ENCODE results near the gene TBCEL. TPM values are rescaled to one million over a fixed set of nuclear protein-coding genes. Genes with fewer than 3 reads are reported as not detected.

Gene TBCEL
- 10 to 100 TPM; 12.1 to 87.5 (median 35.6) TPM for total RNA-seq

GRCh38 chr11:121023848-121024751, at the start of gene TBCEL:
TBCEL (plus strand) TSS chr11:121024102; CDS start chr11:121045691, 21,589 bp downstream.
- Histone ChIP-seq H3K27me3 (no peaks in the 10 kb centered on the region), H3K4me3 (peak within 1 kb of the TSS; percentile 46 to 71), H3K27ac (peak within 1 kb of the TSS; percentile 7 to 34), H3K36me3 (no peaks in the 10 kb centered on the region), H3K4me1 (peaks cover 0 to 3% of the 10 kb centered on the region in 2 donors), H3K9me3 (no peaks in the 10 kb centered on the region)
- TF ChIP-seq POLR2A (IDR thresholded peaks at IDR 0.05): peak; percentile 11 to 42
- TF ChIP-seq, protein P1, sequence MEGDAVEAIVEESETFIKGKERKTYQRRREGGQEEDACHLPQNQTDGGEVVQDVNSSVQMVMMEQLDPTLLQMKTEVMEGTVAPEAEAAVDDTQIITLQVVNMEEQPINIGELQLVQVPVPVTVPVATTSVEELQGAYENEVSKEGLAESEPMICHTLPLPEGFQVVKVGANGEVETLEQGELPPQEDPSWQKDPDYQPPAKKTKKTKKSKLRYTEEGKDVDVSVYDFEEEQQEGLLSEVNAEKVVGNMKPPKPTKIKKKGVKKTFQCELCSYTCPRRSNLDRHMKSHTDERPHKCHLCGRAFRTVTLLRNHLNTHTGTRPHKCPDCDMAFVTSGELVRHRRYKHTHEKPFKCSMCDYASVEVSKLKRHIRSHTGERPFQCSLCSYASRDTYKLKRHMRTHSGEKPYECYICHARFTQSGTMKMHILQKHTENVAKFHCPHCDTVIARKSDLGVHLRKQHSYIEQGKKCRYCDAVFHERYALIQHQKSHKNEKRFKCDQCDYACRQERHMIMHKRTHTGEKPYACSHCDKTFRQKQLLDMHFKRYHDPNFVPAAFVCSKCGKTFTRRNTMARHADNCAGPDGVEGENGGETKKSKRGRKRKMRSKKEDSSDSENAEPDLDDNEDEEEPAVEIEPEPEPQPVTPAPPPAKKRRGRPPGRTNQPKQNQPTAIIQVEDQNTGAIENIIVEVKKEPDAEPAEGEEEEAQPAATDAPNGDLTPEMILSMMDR (IDR thresholded peaks at IDR 0.05): no peak
- peak; percentile 76 to 80 for DNase-seq
- intact Hi-C loops (cut with DNase I; ENCODE audit: low total_unique reads): no loop called here

GRCh38 chr11:120974466-120974865, 49.4 kb upstream of the TBCEL start:
- peaks cover 0 to 3% of the 10 kb centered on the region in 2 donors for H3K27me3 ChIP-seq
- DNase-seq: no peak
- no peaks in the 10 kb centered on the region for H3K36me3 ChIP-seq
- no peaks in the 10 kb centered on the region for H3K9me3 ChIP-seq
- intact Hi-C loops (cut with DNase I; ENCODE audit: low total_unique reads): no loop called here
- H3K27ac ChIP-seq: no peak overlapping the region
- H3K4me3 ChIP-seq: no peak overlapping the region
- TF ChIP-seq POLR2A (IDR thresholded peaks at IDR 0.05): no peak
- TF ChIP-seq, protein P1 (IDR thresholded peaks at IDR 0.05): no peak
- no peaks in the 10 kb centered on the region for H3K4me1 ChIP-seq

- TF ChIP-seq POLR2A (IDR thresholded peaks at IDR 0.05): no peak
- TF ChIP-seq, protein P1 (IDR thresholded peaks at IDR 0.05): no peak
- Histone ChIP-seq H3K4me1 (no peaks in the 10 kb centered on the region), H3K27ac (no peak overlapping the region), H3K4me3 (no peak overlapping the region), H3K9me3 (no peaks in the 10 kb centered on the region), H3K27me3 (peaks cover 0 to 3% of the 10 kb centered on the region in 2 donors), H3K36me3 (no peaks in the 10 kb centered on the region)
- no peak for DNase-seq
- intact Hi-C loops (cut with DNase I; ENCODE audit: low total_unique reads): no loop called here
Measured at GRCh38 chr11:120974965-120975364, 48.9 kb upstream of the TBCEL start.

DNA sequence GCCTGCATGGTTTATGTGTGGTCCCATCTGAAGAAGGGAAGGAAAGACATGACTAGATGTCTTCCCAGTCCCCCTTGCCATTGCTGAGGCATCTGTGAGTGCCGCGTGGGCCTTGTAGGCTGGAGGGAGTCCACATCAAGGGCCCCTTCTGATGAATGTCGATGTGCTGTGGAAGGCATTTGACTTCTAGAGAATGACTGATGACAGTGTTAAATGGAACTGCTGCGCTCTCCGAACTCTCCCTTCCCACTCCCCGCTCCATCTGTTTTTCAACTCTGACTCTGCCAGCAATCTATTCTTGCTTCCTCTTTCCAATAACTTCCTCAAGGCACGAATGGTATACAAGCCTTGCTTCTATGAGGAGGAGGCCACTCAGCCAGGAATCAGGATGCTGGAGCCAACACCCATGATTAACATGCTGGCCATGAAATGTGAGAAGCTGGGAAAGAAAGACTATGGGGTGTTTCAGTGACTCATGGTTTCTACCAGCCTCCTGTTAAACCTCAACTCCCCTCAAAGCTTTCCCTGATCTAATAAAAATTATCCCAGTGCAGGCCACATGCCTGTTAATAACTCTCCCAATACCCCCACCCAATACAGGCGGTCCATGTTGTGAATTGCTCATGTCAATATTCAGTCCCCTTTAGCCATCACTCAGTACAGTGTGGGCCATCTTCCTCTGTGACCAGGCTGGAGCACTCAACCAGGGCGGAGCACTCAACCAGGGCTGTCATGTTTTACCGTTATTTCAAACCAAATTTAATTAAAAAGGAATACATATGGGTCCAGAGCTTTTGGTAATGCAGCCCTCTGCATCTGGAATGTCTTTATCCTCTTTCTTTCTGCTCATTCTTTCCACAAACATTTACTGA, 46.4 kb upstream of the TBCEL start:
- H3K36me3 ChIP-seq: no peaks in the 10 kb centered on the region
- DNase-seq: no peak
- intact Hi-C loops (cut with DNase I; ENCODE audit: low total_unique reads): no loop called here
- TF ChIP-seq, protein P1 (IDR thresholded peaks at IDR 0.05): no peak
- TF ChIP-seq POLR2A (IDR thresholded peaks at IDR 0.05): no peak
- no peaks in the 10 kb centered on the region for H3K9me3 ChIP-seq
- no peaks in the 10 kb centered on the region for H3K27me3 ChIP-seq
- H3K27ac ChIP-seq: no peak overlapping the region
- H3K4me1 ChIP-seq: no peaks in the 10 kb centered on the region
- no peak overlapping the region for H3K4me3 ChIP-seq
